HepG2 (cell line): ENCODE results near the gene SLC25A38. TPM values are rescaled to one million over a fixed set of nuclear protein-coding genes. Genes with fewer than 3 reads are reported as not detected.

ENCODE experiments used
- JUN ChIP-seq: sonication (generic); formaldehyde crosslinking; IDR thresholded peaks from 2 replicates; pipeline ENCODE4 v1.4.0; 2020; ENCODE audit warnings: mild to moderate bottlenecking, missing genetic modification reagents
- KAT2B ChIP-seq: fragments of 150-350 bp; IDR thresholded peaks from 2 replicates; pipeline ENCODE4 v1.6.1; 2014; ENCODE audit warnings: low read depth, low read length, borderline replicate concordance
- MTA3 ChIP-seq: sonication (generic); formaldehyde crosslinking; IDR thresholded peaks from 2 replicates; pipeline ENCODE4 v1.4.0; 2020; ENCODE audit warnings: missing genetic modification reagents
- MYNN ChIP-seq: sonication (generic); formaldehyde crosslinking; IDR thresholded peaks from 2 replicates; pipeline ENCODE4 v1.4.0; 2020; ENCODE audit warnings: mild to moderate bottlenecking, low read depth, missing genetic modification reagents
- NR0B2 ChIP-seq: sonication (generic); formaldehyde crosslinking; IDR thresholded peaks from 2 replicates; pipeline ENCODE4 v1.4.0; 2020; ENCODE audit warnings: mild to moderate bottlenecking, missing genetic modification reagents
- RORA ChIP-seq: sonication (generic); formaldehyde crosslinking; IDR thresholded peaks from 2 replicates; pipeline ENCODE4 v1.5.0; 2020; ENCODE audit warnings: mild to moderate bottlenecking, missing genetic modification reagents, moderate library complexity
- SAP130 ChIP-seq: IDR thresholded peaks from 2 replicates; pipeline ENCODE4 v1.6.1; 2016; ENCODE audit warnings: low read depth
- SCMH1 ChIP-seq: sonication (generic); formaldehyde crosslinking; IDR thresholded peaks from 2 replicates; pipeline ENCODE4 v1.9.0; 2021; ENCODE audit warnings: missing genetic modification reagents, mild to moderate bottlenecking, borderline replicate concordance
- TERF1 ChIP-seq: sonication (generic); formaldehyde crosslinking; IDR thresholded peaks from 2 replicates; pipeline ENCODE4 v1.8.0; 2022; ENCODE audit warnings: mild to moderate bottlenecking, missing genetic modification reagents, moderate library complexity
- ZBTB14 ChIP-seq: sonication (generic); formaldehyde crosslinking; IDR thresholded peaks from 2 replicates; pipeline ENCODE4 v1.4.0; 2020; ENCODE audit warnings: missing genetic modification reagents
- ZBTB20 ChIP-seq: sonication (generic); formaldehyde crosslinking; IDR thresholded peaks from 2 replicates; pipeline ENCODE4 v1.8.1; 2023; ENCODE audit warnings: missing genetic modification reagents, low read depth, mild to moderate bottlenecking, borderline replicate concordance
- ZNF235 ChIP-seq: sonication (generic); formaldehyde crosslinking; IDR thresholded peaks from 2 replicates; pipeline ENCODE4 v1.8.1; 2023; ENCODE audit warnings: mild to moderate bottlenecking, missing genetic modification reagents, borderline replicate concordance
- ZNF24 ChIP-seq: fragments of 450-650 bp; IDR thresholded peaks from 2 replicates; pipeline ENCODE4 v1.6.1; 2017; ENCODE audit warnings: antibody characterized with exemption, mild to moderate bottlenecking
- ZNF280B ChIP-seq: sonication (generic); formaldehyde crosslinking; IDR thresholded peaks from 2 replicates; pipeline ENCODE4 v1.5.0; 2020; ENCODE audit warnings: missing genetic modification reagents, mild to moderate bottlenecking, borderline replicate concordance
- ZNF382 ChIP-seq: sonication (generic); formaldehyde crosslinking; IDR thresholded peaks from 2 replicates; pipeline ENCODE4 v1.5.0; 2020; ENCODE audit warnings: missing genetic modification reagents, mild to moderate bottlenecking, borderline replicate concordance
- ZNF629 ChIP-seq: sonication (generic); formaldehyde crosslinking; conservative IDR thresholded peaks from 2 replicates; pipeline ENCODE4 v1.5.0; 2020; ENCODE audit warnings: missing genetic modification reagents
- ZNF768 ChIP-seq: sonication (generic); formaldehyde crosslinking; IDR thresholded peaks from 2 replicates; pipeline ENCODE4 v1.4.0; 2020; ENCODE audit warnings: missing genetic modification reagents
- ZNF777 ChIP-seq: sonication (generic); formaldehyde crosslinking; IDR thresholded peaks from 2 replicates; pipeline ENCODE4 v1.4.0; 2020; ENCODE audit warnings: missing genetic modification reagents
- polyA plus RNA-seq, 8 experiments: library from polyadenylated mRNA; depleted of rRNA in 3 of 8; stranded (reverse) in 7 of 8; unstranded in 1 of 8; fragments of >200 nt; fragmentation: Illumina TruSeq in 4 of 8; extraction: Trizol in 4 of 8; gene quantifications; 2 replicates each; pipeline versions ENCODE4 v1.2.1 to v1.2.3, GENCODE V29; 2011 to 2016; ENCODE audit warnings: low read depth in 4 of 8, missing spikeins in 1 of 8, mixed read lengths in 1 of 8; ENCODE audit not compliant: insufficient read depth in 1 of 8
- total RNA-seq, 5 experiments: library from RNA; depleted of rRNA; stranded (reverse); fragments of >200 nt; fragmentation: Illumina TruSeq; extraction: Trizol; gene quantifications; 2 replicates each; pipeline ENCODE4 v1.2.3, GENCODE V29; 2016; ENCODE audit warnings: low read depth in 1 of 5
- TF ChIP-seq, protein P1 (sequence below): sonication (generic); formaldehyde crosslinking; IDR thresholded peaks from 2 replicates; pipeline ENCODE4 v1.4.0; 2020; ENCODE audit warnings: missing genetic modification reagents, borderline replicate concordance
- TF ChIP-seq, protein P2 (sequence below): IDR thresholded peaks from 2 replicates; pipeline ENCODE4 v1.6.1; 2016; ENCODE audit warnings: missing genetic modification reagents, missing compliant biosample characterization

The SLC25A38 gene
- total and polyA plus RNA-seq, 2 of the 13 experiments (the other 11 are each of a cell fraction or from before 2014, with no cell fraction given): 32.5 to 35.4 TPM

DNA sequence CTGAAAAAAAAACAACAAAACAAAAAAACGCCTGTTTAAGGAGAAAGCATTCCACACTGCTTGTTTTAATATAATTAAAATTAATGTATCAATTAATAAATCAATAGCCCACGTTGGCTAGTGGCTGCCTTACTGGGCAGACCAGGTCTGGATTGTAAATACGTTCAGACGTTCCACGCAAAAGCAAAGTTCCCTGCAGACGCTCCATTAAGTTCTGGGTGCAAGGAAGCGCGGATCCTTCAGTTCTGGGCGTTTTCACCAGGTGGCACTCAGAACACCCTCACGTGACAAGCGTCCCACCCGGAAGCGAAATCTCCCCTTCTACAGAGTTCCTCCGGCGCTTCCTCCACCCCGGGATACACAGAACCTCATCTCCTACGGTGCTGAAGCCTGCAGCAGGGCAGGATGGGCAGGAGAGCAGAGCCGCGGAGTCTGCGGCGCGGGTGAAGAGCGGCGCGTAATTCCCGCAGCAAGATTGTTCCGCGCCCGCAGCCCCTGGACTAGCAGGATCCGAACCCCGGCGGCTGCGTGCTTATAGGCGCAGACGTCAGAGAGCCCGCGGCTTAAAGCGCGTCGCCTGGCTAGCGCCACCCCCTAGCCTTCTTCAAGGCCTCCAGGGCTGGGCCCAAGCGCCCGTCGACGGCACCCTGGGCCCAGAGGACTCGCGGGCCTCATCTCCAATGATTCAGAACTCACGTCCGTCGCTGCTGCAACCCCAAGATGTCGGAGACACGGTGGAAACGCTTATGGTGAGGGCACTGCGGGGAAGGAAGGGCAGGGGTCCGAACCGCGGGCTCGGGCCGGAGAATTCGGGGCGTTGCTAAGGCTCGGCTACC, at the start of gene SLC25A38 (continued):
- TF ChIP-seq, protein P1, sequence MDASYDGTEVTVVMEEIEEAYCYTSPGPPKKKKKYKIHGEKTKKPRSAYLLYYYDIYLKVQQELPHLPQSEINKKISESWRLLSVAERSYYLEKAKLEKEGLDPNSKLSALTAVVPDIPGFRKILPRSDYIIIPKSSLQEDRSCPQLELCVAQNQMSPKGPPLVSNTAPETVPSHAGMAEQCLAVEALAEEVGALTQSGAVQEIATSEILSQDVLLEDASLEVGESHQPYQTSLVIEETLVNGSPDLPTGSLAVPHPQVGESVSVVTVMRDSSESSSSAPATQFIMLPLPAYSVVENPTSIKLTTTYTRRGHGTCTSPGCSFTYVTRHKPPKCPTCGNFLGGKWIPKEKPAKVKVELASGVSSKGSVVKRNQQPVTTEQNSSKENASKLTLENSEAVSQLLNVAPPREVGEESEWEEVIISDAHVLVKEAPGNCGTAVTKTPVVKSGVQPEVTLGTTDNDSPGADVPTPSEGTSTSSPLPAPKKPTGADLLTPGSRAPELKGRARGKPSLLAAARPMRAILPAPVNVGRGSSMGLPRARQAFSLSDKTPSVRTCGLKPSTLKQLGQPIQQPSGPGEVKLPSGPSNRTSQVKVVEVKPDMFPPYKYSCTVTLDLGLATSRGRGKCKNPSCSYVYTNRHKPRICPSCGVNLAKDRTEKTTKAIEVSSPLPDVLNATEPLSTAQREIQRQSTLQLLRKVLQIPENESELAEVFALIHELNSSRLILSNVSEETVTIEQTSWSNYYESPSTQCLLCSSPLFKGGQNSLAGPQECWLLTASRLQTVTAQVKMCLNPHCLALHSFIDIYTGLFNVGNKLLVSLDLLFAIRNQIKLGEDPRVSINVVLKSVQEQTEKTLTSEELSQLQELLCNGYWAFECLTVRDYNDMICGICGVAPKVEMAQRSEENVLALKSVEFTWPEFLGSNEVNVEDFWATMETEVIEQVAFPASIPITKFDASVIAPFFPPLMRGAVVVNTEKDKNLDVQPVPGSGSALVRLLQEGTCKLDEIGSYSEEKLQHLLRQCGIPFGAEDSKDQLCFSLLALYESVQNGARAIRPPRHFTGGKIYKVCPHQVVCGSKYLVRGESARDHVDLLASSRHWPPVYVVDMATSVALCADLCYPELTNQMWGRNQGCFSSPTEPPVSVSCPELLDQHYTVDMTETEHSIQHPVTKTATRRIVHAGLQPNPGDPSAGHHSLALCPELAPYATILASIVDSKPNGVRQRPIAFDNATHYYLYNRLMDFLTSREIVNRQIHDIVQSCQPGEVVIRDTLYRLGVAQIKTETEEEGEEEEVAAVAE: peak; percentile 11; the same call in 1 of the 2 replicates
- TF ChIP-seq ZNF235 (CRISPR knock-in tag) (no peak), TERF1 (CRISPR knock-in tag) (no peak), SAP130 (CRISPR knock-in tag) (peak; percentile 88), ZNF777 (CRISPR knock-in tag) (peak; percentile 90), KAT2B (no peak), ZBTB14 (CRISPR knock-in tag) (no peak), MTA3 (no peak), ZBTB20 (peak; percentile 18; the same call in 1 of the 2 replicates), ZNF280B (CRISPR knock-in tag) (0 out of 2 replicates have a peak, but pooled peaks have one; percentile 21), ZNF629 (CRISPR knock-in tag) (no peak), JUN (CRISPR knock-in tag) (0 out of 2 replicates have a peak, but pooled peaks have one; percentile 32), ZNF24 (no peak), NR0B2 (no peak; the same call in 1 of the 2 replicates), ZNF382 (CRISPR knock-in tag) (no peak), MYNN (CRISPR knock-in tag) (no peak), ZNF768 (CRISPR knock-in tag) (peak; percentile 42), RORA (no peak), SCMH1 (CRISPR knock-in tag) (no peak)
- TF ChIP-seq, protein P2, sequence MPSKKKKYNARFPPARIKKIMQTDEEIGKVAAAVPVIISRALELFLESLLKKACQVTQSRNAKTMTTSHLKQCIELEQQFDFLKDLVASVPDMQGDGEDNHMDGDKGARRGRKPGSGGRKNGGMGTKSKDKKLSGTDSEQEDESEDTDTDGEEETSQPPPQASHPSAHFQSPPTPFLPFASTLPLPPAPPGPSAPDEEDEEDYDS: peak; percentile 74
